ENCODE results near the gene HLCS.

Gene HLCS

DNA sequence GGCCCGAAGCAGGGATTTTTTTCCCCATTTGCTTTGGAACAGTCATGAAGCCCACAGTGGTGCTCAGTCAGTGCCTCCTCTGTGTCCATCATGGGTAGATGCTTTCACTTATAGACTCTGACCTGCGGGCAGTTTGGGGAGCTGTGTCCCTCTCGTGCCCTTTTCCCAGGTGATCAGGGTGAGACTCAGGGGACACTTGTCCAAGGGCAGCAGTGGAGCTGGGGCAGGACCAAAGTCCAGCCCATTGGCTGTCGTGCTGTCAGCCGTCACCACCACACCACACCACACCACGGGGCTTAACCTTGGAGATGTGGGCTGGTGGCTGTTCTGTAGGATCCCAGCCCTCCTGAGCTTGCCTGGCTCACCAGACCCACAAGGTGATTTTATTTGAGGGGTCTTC lies 232.6 kb downstream of the HLCS start:
- TF ChIP-seq, protein P1, sequence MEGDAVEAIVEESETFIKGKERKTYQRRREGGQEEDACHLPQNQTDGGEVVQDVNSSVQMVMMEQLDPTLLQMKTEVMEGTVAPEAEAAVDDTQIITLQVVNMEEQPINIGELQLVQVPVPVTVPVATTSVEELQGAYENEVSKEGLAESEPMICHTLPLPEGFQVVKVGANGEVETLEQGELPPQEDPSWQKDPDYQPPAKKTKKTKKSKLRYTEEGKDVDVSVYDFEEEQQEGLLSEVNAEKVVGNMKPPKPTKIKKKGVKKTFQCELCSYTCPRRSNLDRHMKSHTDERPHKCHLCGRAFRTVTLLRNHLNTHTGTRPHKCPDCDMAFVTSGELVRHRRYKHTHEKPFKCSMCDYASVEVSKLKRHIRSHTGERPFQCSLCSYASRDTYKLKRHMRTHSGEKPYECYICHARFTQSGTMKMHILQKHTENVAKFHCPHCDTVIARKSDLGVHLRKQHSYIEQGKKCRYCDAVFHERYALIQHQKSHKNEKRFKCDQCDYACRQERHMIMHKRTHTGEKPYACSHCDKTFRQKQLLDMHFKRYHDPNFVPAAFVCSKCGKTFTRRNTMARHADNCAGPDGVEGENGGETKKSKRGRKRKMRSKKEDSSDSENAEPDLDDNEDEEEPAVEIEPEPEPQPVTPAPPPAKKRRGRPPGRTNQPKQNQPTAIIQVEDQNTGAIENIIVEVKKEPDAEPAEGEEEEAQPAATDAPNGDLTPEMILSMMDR (IDR thresholded peaks at IDR 0.05; ENCODE audit: control extremely low read depth, extremely low read depth, low read depth, missing control alignments), result no peak
- ChIA-PET POLR2A (no interaction called here), CTCF (interaction anchor here (2.4 kb wide), 1 partner anchor 11 kb away, joined by 10 read pairs; no protein-coding TSS in a partner anchor)
- DNase-seq (ENCODE audit: extremely low spot score), result no peak

DNA sequence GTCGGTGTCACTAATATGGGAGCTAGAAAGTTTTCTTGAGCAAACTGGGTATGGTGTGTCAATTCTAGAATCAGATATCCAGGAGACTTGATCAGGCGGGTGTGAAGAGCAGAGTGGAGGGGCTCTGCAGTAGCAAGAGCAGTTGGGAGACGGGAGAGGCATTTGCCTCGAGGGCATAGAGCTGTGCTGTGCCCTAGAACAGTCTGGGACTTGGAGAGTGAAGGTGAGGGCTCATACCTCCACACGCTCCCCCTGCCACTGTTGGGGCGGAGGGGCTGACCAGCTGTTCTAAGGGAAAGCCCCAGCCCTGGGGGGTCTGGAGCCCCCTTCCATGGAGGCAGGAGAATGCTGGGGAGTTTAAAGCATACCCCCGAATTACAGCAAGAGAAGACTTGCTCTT lies 233.7 kb downstream of the HLCS start:
- TF ChIP-seq, protein P1 (IDR thresholded peaks at IDR 0.05; ENCODE audit: control extremely low read depth, extremely low read depth, low read depth, missing control alignments), result no peak
- CTCF ChIA-PET, result no interaction called here
- POLR2A ChIA-PET, result no interaction called here
- no peak for DNase-seq (ENCODE audit: extremely low spot score)

DNA sequence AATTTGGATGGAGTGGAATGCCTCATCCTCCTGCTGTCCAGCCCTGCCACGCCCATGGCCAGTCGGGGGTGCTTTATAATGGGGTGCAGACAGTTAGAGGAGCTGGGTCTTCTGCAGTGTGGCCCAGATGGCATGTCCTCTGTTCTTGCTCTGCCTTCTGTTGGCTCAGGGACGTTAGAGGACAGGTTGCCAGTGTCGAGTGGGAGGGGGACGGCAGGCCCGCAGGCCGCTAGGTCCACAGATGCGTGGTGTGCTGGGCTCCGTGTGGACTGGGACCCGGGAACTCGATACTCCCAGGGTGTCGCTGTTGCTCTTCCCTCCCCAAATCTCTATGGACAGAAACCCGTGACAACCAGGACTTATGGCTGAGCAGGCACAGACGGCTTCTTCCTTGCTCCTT lies 234.3 kb downstream of the HLCS start:
- ChIA-PET CTCF (no interaction called here), POLR2A (no interaction called here)
- TF ChIP-seq, protein P1 (IDR thresholded peaks at IDR 0.05; ENCODE audit: control extremely low read depth, extremely low read depth, low read depth, missing control alignments), result no peak
- no peak for DNase-seq (ENCODE audit: extremely low spot score)

DNA sequence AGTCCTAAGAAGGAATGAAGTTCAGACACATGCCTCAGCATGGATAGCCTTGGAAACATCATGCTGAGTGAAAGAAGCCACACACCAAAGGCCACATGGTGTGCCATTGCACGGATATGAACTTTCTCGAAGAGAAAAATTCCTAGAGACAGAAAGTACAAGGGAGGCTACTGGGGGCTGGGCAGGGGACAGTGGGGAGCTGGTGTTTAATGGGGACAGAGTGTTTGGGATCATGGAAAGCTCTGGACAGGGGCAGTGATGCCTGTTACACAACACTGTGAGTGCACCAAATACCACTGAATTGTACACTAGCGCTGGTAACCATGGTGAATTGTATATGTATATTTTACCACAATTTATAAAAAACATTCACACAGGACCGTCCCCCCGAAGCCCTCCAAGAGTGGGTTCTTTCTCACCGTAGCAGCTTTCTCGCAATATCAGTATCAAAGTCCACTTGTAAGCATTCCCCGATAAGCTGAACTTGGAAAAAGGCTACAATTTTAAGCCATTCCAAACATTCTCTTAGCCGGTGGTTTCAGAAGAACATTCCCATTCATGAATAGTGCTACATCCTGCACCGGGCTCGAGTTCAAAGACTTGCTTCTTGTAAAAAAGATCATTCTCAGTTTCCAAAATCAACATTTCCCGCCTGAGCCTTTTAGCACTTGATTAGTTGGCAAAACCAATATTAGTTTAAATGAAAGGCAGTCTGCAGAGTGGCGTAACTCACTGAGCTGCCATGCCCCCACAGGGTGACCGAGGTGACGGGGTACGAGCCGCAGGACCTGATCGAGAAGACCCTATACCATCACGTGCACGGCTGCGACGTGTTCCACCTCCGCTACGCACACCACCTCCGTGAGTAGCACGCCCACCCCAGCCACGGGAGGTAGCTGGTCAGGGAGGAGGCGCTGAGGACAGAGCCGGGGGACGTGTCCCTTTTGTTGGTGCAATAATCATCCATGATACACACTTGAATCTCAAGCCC lies 235.9 kb downstream of the HLCS start:
- CTCF ChIA-PET, result interaction anchor here (1.2 kb wide), 1 partner anchor 9 kb away, joined by 3 read pairs; no protein-coding TSS in a partner anchor
- TF ChIP-seq, protein P1 (IDR thresholded peaks at IDR 0.05; ENCODE audit: control extremely low read depth, extremely low read depth, low read depth, missing control alignments), result no peak
- POLR2A ChIA-PET, result no interaction called here
- no peak for DNase-seq (ENCODE audit: extremely low spot score)

DNA sequence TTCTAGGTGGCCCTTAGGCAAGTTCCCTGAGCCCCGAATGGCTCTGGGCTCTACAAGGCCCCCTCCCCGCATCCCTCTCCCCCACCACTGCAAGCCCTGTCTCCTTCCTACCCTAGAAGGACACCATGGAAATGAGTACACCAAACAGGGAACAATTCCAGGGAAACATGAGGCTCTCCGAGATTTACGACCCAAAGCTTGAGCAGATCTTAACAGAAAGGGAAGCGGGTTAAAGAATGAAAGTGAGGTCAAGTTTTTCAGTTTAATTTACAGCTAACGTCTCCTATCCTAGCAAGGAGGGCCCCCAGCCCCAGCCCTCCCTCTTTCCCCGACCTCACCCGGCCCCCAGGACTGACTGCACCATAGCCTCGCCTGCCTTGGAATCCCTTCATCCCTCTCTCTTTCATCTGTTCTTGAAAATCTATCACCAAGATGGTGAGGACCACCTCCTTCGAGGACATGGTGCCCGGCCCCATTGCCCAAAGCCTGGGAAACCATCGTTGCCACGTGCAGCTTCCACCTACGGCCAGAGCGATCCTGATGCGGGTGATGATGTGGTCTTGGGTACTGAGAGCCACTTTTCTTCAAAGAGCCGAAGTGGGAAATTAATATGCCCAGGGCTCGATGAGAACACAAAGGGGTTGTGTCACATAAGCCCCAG lies 237.0 kb downstream of the HLCS start:
- ChIA-PET CTCF (no interaction called here), POLR2A (no interaction called here)
- TF ChIP-seq, protein P1 (IDR thresholded peaks at IDR 0.05; ENCODE audit: control extremely low read depth, extremely low read depth, low read depth, missing control alignments), result no peak
- DNase-seq (ENCODE audit: extremely low spot score), result no peak

DNA sequence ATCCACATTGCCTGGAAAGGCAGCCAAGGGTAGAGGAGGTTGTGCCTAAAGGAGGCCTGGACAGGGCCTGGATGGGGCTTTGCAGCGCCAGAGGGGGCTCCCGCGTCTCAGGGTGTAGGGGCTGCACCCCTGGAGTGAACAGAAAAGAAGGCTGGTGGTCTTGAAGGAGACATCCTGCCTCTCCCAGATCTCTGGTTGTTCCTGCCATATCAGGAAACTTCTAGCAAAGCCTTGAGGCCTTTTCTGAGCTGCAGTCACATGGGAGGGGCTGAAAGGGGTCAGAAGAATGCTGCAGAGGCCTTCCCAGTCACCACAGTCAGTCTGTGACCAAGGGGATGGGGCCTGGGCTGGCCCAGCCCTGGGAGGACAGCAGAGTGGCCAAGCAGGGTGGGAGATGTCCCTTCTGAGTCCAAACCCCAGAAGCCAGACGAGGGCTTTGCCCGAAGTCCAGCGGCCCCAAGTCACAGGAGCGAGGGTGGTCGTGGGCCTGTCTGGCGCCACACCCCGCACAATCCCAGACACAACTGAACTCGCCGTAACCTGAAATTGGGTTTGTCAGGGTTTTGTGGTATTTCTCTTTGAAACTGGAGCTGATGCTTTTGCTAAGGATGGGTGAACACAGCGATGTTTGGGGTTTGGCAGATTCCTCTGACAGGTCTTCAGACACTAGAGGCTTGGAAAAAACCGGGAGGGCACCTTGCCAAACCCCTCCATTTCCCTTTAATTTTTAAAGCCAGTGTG lies 237.9 kb downstream of the HLCS start:
- TF ChIP-seq, protein P1 (IDR thresholded peaks at IDR 0.05; ENCODE audit: control extremely low read depth, extremely low read depth, low read depth, missing control alignments), result no peak
- POLR2A ChIA-PET, result no interaction called here
- DNase-seq (ENCODE audit: extremely low spot score), result no peak
- CTCF ChIA-PET, result no interaction called here

Measured in GM10248 (cell line).